Ecto neural progenitor cell (in vitro differentiated cells): ENCODE measurements around the gene OSMR.

Source experiments
- DNase-seq: peaks from one replicate; pipeline ENCODE4 v3.0.0-alpha.2; 2018; ENCODE audit warnings: low spot score

OSMR gene

DNA sequence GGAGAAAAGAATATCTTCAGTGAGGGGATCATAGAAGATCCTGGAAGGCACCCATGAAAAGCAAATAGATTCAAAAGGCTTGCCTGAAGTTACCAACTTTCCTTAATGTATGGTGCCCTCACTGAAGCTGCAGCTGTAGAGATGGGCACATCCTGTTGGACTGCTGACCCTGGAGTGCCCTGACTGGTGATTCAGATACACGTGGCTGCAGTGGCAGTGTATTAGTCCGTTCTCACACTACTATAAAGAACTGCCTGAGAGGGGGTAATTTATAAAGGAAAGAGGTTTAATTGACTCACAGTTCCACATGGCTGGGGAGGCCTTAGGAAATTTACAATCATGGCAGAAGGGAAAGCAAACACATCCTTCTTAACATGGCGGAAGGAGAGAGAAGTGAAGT is 80.3 kb downstream of the OSMR start:
- DNase-seq = no peak

GRCh38 chr5:38927470-38927869 is 81.7 kb downstream of the OSMR start:
- no peak for DNase-seq

GRCh38 chr5:38929838-38930237 is 84.0 kb downstream of the OSMR start:
- no peak for DNase-seq

DNA sequence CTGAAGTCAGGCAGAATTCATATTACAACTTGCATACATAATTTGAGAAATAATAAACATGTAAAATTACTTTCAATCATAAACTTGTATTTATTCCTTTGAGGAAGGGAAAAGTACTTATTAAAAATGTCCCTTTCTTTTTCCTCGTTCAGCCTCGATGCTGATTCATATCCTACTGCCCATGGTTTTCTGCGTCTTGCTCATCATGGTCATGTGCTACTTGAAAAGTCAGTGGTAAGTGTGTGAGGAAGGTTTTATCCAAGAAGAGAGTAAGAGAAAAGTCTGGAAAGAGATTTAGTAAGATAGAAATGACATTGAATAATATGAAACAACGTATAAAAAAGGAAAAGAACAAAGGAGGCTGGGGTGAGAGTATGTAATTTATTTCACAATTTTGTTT is 85.9 kb downstream of the OSMR start:
- no peak for DNase-seq

DNA sequence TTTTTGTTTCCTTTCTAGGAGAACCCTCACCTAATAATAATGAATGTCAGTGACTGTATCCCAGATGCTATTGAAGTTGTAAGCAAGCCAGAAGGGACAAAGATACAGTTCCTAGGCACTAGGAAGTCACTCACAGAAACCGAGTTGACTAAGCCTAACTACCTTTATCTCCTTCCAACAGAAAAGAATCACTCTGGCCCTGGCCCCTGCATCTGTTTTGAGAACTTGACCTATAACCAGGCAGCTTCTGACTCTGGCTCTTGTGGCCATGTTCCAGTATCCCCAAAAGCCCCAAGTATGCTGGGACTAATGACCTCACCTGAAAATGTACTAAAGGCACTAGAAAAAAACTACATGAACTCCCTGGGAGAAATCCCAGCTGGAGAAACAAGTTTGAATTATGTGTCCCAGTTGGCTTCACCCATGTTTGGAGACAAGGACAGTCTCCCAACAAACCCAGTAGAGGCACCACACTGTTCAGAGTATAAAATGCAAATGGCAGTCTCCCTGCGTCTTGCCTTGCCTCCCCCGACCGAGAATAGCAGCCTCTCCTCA is 87.1 kb downstream of the OSMR start:
- no peak for DNase-seq

DNA sequence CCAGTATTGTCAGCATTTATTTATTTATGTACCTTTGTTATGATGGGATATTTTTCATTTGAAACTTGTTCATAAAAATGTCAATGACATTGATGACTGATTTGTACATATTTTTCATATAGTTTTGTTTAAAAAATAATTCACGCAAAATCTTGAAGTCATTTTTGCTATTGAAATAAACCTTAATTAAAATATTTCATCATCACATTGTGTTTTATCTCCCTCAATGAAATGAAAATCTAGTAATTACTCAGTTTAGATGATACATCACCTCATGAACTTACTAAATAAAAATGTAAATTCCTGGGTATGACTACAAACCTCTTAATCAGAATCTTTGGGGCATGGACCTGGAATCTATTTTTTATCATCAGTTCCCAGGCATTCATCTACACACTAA is 89.6 kb downstream of the OSMR start:
- no peak for DNase-seq

DNA sequence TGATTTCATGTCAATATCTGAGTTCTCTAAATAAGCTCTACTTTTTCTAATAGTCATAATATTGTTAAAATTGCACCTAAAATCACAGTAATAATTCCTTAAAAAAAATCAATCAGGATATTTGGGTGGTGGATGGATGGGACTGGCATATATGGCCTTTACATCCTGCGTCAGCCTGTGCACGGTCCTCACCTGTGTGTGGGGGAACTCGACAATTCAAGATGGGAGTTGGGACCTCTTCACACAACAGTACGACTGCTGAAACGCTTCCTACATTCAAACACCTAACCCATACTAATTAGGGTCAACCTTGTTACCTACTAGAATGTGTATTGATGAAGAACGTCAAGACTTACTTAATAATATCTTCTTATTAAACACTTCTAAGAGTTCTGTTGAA is 90.5 kb downstream of the OSMR start:
- DNase-seq = no peak

GRCh38 chr5:38938424-38938823 is 92.6 kb downstream of the OSMR start:
- DNase-seq = no peak

GRCh38 chr5:38938973-38939372 is 93.2 kb downstream of the OSMR start:
- no peak for DNase-seq

DNA sequence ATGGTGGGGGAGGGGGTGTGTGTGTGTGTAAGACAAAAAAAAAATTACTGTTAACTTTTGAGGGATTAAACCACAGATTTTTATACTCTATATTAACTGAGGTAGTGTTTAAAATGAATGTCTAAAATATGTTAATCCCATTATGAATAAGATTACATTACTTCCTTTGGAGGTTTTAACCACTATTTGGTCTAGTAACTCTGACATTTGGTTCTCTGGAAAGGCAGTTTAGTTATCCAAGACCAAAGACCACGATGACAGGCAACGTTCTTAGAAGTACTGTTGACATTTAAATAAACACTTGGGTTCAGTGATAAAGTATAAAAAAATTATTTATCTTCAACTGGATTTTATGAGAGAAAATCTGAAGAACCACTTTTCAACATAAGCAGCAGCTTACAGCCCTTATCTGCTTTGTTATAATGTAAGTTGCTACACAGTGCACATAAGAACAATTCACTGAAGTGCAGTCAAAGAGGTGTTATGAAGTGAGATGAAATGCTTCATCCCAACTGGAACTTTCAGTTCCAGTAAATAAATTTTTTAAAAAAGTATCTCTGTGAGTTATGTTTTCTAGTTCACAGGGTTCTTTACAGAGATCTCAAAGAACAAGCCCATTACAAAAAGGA is 94.5 kb downstream of the OSMR start:
- no peak for DNase-seq

DNA sequence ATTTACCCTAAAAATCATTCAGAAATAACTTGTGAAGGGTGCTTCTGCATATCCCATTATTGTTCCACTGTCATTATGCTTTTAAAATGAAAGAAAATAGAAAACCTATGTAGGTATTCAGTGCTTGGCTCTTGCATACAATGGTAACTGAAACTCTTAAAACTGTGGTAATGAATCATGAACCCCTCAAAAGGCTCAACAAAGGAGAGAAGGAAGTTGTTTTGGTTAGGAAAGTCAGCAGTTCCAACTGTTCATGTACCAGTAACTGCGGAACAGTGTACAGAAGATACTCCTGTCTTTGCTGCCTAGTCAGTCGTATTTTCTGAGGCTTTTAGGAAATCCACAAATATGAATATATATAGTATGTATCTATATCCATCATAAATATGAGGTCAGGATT is 96.1 kb downstream of the OSMR start:
- DNase-seq = no peak

- no peak for DNase-seq
These were observed 98.5 kb downstream of the OSMR start for GRCh38 chr5:38944282-38944681.

GRCh38 chr5:38948501-38948900 is 102.7 kb downstream of the OSMR start:
- DNase-seq = no peak

- no peak for DNase-seq
These were observed 107.7 kb downstream of the OSMR start for GRCh38 chr5:38953426-38954012.

DNA sequence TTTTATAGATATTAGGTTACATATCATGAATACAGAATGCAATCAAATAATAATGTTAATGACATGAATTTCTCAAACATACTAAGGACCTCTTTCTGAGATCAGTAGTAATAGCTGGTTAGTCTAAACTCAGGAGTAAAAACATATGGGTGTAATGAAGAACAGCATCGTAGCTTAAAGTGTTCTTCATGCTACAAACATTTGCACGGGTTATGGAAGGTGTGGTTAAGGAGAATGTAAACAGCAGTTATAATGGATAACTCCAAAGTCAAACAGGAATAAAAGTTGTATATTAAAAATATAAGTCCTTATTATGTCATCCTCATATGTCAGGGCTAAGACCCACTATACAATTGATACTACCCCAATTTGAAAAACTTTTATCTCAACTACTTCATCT is 115.9 kb downstream of the OSMR start:
- no peak for DNase-seq

DNA sequence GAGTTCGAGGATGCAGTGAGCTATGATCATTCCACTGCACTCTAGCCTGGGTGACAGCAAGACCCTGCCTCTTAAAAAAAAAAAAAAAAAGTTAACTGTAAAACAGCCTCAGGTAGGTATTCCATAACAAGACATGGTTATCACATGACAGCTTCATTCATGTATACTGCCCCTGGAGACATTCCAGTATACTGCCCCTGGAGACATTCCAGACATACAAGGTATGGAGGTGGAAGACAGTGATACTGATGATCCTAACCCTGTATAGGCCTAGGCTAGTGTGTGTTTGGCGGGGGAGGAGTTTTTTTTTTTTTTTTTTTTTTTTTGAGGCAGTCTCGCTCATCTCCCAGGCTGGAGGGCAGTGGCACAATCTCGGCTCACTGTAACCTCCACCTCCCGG is 122.9 kb downstream of the OSMR start:
- no peak for DNase-seq

- DNase-seq = no peak
These were observed 132.2 kb downstream of the OSMR start for GRCh38 chr5:38978036-38978435.

- DNase-seq = no peak
These were observed 133.7 kb downstream of the OSMR start for GRCh38 chr5:38979535-38979934.
